HL-60/S4 treated with phorbol 12-myristate 13-acetate at 8.2 ng/mL for 4 days and 3 days (cell line): Measurements from ENCODE around the gene PRR35.

Experiments used
- in situ Hi-C: fragments of 300-500 bp; cut with MboI; formaldehyde crosslinking; loops from 2 replicates; pipeline ENCODE4 v1.15.0; 2022; ENCODE audit warnings: low sequenced_read_pairs

PRR35 gene

DNA sequence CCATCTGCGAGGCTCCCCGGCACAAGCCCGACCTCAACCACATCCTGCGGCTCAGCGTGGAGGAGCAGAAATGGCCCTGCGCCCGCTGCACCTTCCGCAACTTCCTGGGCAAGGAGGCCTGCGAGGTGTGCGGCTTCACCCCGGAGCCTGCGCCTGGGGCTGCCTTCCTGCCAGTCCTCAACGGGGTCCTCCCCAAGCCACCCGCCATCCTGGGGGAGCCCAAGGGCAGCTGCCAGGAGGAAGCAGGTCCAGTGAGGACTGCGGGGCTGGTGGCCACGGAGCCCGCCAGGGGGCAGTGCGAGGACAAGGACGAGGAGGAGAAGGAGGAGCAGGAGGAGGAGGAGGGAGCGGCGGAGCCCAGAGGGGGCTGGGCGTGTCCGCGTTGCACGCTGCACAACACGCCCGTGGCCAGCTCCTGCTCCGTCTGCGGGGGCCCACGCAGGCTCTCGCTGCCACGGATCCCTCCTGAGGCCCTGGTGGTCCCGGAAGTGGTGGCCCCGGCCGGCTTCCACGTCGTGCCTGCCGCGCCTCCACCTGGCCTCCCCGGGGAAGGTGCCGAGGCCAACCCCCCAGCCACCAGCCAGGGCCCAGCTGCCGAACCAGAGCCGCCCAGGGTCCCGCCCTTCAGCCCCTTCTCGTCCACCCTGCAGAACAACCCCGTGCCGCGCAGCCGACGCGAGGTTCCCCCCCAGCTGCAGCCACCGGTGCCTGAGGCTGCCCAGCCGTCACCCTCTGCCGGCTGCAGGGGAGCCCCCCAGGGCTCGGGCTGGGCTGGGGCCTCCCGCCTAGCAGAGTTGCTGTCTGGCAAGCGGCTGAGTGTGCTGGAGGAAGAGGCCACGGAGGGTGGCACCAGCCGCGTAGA lies 13.1 kb upstream of the PRR35 start:
- in situ Hi-C loops, result no loop called here

DNA sequence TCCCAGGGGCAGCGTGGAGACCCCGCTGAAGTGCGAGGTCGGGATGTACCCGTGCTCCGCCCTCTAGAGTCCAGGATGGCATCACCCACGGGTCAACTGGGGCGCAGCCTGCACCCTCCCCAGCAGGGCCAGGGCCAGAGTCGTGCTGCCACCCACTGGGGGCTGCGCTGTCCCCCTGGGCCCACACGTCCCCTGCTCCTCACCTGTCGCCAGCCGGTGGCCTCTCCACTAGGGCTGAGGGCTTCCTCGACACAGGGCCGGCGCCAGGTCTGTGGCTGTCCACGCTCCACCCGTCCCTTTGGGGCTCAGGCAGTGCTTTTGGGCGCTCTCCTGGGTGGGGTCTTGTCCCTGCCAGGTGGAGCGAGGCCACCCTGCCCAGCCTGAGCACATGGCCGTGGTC lies 11.6 kb upstream of the PRR35 start:
- in situ Hi-C loops, result no loop called here

DNA sequence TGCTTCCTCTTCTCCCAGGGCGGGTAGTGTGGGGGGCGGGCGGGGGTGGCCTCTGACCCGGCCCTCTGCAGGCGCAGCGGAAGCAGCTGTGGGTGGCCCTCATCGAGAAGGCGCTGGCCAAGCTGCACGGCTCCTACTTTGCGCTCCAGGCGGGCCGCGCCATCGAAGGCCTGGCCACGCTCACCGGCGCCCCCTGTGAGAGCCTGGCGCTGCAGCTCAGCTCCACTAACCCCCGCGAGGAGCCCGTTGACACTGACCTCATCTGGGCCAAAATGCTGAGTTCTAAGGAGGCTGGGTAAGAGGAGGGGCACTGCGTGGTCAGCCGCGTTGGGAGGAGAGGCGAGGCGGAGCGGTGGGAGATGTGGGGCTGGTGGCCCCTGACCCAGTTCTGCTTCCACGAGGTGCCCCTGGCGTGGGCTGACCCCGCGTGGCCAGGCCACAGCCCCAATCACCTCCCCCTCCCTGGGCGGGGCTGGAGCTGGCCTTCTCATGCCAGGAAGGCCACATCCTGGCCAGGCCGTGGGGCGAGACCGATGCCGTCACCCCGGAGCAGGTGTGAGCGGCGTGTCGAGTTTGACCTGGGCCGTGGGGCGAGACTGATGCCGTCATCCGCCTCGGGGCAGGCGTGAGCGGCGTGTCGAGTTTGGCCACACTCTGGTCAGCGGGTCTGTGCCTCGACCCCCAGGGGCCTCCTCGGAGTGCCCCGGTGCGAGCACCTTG lies 10.5 kb upstream of the PRR35 start:
- in situ Hi-C loops, result no loop called here

DNA sequence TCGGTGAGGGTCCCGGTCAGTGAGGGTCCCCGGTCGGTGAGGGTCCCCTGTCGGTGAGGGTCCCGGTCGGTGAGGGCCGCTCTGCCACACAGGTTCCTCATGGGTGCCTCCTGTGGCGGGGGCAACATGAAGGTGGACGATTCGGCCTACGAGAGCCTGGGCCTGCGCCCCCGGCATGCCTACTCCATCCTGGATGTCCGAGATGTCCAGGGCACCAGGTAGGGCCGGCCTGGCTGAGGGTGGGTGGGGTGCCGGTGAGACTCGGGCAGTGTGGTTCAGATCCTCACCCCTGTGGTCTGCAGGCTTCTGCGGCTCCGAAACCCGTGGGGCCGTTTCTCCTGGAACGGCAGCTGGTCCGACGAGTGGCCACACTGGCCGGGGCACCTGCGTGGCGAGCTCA lies 9.0 kb upstream of the PRR35 start:
- in situ Hi-C loops, result no loop called here

DNA sequence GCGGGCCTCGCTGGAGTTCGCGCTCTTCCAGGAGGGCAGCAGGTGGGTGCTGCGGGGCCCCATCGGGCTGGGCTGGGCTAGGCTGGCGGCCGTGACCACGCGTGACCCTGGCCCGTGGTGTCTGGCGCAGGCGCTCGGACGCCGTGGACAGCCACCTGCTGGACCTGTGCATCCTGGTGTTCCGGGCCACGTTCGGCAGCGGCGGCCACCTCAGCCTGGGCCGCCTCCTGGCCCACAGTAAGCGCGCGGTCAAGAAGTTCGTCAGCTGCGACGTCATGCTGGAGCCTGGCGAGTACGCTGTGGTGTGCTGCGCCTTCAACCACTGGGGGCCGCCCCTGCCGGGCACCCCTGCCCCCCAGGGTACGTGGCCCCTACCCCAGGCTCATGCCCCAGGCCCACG lies 8.0 kb upstream of the PRR35 start:
- in situ Hi-C loops, result no loop called here

GRCh38 chr16:553601-554296 lies 6.4 kb upstream of the PRR35 start:
- in situ Hi-C loops, result no loop called here

- in situ Hi-C loops, result no loop called here
These were observed 5.9 kb upstream of the PRR35 start for GRCh38 chr16:554297-554621.

DNA sequence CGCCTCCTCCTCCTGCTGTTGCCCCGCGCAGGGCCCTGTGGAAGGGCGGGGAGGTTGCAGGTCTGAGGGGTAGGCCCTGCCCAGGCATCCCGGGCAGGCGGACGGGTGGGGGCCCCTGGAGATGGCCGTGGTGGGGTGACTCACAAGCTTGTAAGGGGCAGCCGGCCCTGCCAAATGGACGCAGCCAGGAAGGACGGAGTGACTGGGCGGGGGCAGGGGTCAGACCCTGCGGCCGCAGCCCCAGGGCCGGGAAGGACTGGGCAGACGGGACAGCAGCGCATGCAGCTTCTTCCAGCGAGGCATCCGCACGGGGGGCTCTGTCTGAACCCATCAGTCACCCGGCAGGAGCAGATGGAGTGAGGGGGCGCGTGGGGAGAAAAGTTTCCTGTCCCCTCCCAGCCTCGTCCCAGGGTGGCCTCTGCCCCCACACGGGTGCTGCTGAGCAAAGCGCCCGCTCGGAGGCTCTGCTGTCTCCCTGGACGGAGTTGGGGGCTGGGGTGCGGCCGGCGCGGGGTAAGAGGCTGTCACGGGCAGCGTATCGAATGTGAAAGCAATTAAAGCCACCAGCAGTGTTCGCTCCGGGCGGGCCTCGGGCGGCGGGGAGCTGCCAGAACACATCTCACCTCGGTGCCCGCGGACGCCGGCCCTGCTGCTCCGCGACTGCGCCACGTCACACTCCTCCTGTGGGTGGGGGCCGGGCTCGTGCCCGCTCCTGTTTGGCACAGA lies 5.4 kb upstream of the PRR35 start:
- in situ Hi-C loops, result no loop called here

DNA sequence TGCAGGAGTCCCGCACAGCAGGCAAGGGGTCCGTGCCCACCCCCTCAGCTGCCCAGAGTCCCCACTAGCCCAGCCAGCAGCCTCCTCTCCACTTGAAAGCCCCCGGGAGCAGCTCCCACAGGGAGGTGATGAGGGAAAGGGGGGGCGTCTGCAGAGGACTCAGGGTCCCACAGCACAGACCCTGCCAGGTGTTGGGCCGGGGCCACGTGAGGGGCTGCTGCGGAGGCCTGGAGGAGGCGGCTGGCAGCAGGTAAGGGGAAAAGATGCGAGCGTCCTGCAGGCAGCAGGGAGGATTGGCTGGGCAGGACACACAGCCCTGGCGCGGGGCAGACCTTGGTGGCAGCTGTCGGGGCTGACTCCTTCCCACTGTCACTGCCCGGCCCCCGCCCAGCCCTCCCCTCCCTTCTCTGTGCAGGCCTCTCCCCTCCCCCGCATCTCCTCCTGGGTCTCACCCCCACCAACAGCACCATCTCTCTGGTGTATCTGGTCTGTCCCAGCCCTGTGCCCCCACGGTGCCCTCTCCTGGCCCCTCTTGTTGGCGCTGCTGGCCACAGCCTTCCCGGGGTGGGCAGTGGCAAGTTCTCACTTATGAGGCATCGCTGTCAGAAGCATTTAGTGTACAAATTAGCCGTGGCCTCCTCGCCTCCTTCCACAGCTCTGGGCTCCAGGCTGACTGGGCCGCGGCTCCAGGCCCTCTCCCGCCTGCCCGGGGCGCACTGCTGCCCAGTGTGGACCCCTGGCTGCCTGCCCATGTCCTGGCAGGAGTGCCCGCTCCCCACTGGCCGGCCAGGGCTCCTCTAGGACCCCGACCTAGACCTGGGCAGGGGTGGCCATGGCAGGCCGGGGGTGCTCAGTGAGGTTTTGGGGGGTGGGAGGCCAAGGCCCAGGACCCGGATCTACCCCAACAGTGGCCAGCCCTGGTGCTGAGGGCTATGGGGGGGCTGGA lies 4.4 kb upstream of the PRR35 start:
- in situ Hi-C loops, result no loop called here

GRCh38 chr16:556474-557173 lies 3.6 kb upstream of the PRR35 start:
- in situ Hi-C loops, result no loop called here

GRCh38 chr16:557463-558297 lies 2.5 kb upstream of the PRR35 start:
- in situ Hi-C loops, result no loop called here

- in situ Hi-C loops, result no loop called here
These were observed 1.7 kb upstream of the PRR35 start for GRCh38 chr16:558298-559020.

DNA sequence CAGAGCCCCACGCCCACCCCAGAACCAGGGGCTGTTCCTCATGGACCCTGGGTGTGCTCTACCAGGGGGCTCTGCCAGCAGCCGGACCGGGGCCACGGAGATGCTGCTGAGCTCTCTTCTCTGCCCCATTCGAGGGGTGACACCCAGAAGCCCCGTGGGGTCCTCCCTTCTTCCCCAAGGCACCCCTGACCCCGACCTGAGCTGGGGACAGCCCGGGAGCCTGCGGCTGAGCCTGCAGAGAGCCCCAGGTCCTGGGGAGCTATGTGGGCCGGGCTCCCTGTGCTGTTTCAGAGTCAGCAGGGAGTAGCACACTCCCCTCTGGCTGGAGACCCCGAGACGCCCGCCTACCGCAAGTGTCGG lies 1.2 kb upstream of the PRR35 start:
- in situ Hi-C loops, result no loop called here

DNA sequence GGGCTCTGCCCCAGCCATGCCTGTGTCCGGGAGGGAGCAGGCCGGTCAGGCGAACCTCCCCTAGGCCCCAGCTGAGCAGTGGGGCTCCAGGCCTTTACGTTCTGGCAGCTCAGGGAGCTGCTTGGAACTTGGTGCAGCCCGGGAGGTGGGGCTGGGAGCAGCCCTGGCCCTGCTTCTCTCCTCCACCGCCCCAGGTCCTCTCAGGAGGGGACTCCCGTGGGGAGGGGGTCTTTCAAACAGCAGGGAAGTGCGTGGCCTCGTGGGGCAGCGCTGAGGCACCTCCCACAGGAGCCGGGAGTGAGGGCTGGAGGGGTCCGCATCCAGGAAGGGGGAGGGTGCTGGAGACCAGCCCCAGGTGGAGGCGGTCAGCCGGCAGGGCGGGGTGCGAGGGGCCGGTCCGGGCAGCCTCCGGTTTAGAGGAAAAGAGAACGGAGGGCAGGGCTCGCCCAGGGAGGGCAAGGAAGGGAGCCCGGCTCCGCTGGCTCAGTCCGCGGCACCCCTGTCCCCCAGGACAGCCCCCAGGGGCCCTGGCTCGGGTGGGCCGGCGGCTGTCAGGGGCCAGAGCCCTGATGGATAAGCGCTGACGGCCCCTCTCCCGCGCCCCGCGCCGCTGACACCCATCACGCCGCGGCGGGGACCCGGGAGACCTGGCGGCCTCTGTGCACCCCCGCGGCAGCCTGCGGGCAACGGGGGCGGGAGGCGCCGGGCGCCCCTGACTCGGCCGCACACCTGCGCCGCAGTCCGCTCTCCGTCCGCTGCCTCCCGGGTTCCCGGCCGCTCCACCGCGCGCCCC lies 587 bp upstream of the PRR35 start:
- in situ Hi-C loops, result no loop called here

DNA sequence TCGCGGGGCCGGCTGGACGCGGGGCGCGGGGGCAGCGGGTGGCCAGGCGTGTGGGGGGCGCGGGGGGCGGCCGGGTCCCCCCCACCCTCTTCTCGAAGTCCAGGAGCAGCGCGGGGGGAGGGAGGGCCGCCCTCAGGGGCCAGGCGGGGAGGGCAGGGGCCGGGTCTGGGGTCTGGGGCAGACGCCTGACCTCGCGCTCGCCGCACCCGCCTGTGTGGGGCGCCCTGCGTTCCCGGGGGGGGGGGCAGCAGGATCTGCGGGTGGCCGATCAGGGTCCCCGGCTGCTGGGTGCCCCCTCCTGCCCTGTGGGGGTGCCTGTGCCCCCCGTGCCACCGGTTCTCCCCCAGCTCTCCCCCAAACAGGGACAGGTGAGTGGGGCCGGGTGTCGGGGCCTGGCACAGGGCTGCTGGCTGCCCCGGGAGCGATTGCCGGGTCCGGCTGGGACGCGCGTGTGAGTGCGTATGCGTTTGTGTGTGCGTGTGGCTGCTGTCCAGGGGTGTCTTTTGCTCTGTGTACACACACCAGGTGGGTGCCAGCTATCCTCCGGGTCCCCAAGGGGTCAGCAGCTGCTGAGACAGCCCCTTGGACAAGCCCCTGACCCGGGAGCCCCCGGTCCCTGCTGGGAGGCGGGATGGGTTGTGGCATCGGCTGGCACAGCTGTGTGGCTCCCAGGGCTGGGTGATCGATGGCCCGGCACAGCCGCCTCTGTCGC lies 663 bp downstream of the PRR35 start:
- in situ Hi-C loops, result no loop called here

DNA sequence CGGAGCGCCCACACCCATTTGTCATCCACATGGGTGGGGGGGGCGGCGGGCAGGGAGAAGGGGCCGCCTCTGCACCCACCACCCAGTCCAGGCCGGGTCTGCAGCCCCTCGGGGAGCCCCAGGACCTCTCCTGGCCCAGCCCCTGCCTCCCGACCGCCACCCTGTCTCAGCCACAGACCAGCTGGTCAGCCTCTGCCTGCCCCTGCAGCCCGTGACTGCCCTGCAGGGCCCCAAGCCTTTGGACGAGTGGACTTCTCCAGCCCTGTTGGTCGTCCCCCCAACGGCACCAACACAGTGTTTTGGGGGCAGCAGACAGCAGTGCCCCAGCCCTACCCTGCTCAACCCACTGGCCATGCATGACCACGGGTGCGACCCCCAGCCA lies 1.2 kb downstream of the PRR35 start:
- in situ Hi-C loops, result no loop called here
